Gastroesophageal sphincter (tissue), 4 donors: Measurements from ENCODE around the gene GLG1. TPM values are rescaled to one million over a fixed set of nuclear protein-coding genes. Genes with fewer than 3 reads are reported as not detected.
"Not testable (repeated sequence)": the region's sequence is repeated elsewhere in the genome, so short reads cannot be mapped to it uniquely, and the experiment has no call there.

Experiments
- ATAC-seq: fragments of 150-250 bp; one replicate; pipeline ENCODE4 v1.9.1; 2016; ENCODE audit warnings: mild to moderate bottlenecking, moderate library complexity
- H3K27ac ChIP-seq, 4 donors: fragments of 200-600 bp; sonication (generic) in 3 of 4; 1 replicate in 3 of 4; 2 replicates in 1 of 4; pipeline ENCODE4 v1.5.1; 2016 to 2019
- H3K27me3 ChIP-seq: fragments of 200-600 bp; sonication (generic); one replicate; pipeline ENCODE4 v1.5.1; 2019
- H3K36me3 ChIP-seq, 2 donors: fragments of 200-600 bp; sonication (generic); one replicate each; pipeline ENCODE4 v1.5.1; 2019; ENCODE audit warnings: control low read depth in 1 of 2
- H3K4me1 ChIP-seq, 3 donors: fragments of 200-600 bp; sonication (generic); 1 replicate in 2 of 3; 2 replicates in 1 of 3; pipeline ENCODE4 v1.5.1; 2016 to 2019; ENCODE audit warnings: control low read depth in 2 of 3
- H3K4me3 ChIP-seq, 2 donors: fragments of 200-600 bp; sonication (generic); one replicate each; pipeline ENCODE4 v1.5.1; 2019; ENCODE audit warnings: mild to moderate bottlenecking in 1 of 2, moderate library complexity in 1 of 2
- H3K9me3 ChIP-seq, 3 donors: fragments of 200-600 bp; sonication (generic); one replicate each; pipeline ENCODE4 v1.5.1; 2017 to 2019; ENCODE audit warnings: control low read depth in 2 of 3
- CTCF ChIP-seq, 4 experiments: fragments of 200-600 bp in 2 of 4; fragments of 450-650 bp in 2 of 4; sonication (generic) in 1 of 4; IDR thresholded peaks; one replicate each; pipeline ENCODE4 v1.5.1; 2017 to 2019; ENCODE audit warnings: antibody characterized with exemption in 4 of 4, mild to moderate bottlenecking in 2 of 4, moderate library complexity in 2 of 4
- EP300 ChIP-seq: sonication (generic); formaldehyde crosslinking; IDR thresholded peaks from one replicate; pipeline ENCODE4 v1.6.1; 2017; ENCODE audit warnings: antibody characterized with exemption, mild to moderate bottlenecking
- POLR2A ChIP-seq, 2 donors: fragments of 450-650 bp; IDR thresholded peaks; one replicate each; pipeline ENCODE4 v1.6.1; 2017; ENCODE audit warnings: antibody characterized with exemption in 2 of 2, mild to moderate bottlenecking in 2 of 2, moderate library complexity in 1 of 2
- POLR2AphosphoS5 ChIP-seq: sonication (generic); formaldehyde crosslinking; IDR thresholded peaks from one replicate; pipeline ENCODE4 v1.6.1; 2017; ENCODE audit warnings: antibody characterized with exemption
- WGBS, 2 donors: methylation state at CpG; one replicate each; pipeline ENCODE4 v1.1.5; 2018; ENCODE audit warnings: low coverage in 1 of 2; 5-methylcytosine and 5-hydroxymethylcytosine counted together
- total RNA-seq, 4 donors: library from RNA; depleted of rRNA; stranded (reverse); fragments of >200 nt; gene quantifications; one replicate each; pipeline ENCODE4 v1.1.0, GENCODE V29; 2016

The GLG1 gene
- total RNA-seq, 4 donors from 2014 or later = 121 to 151 (median 139) TPM

- H3K9me3 ChIP-seq, H3K36me3 ChIP-seq, H3K4me3 ChIP-seq, H3K27me3 ChIP-seq, H3K27ac ChIP-seq, H3K4me1 ChIP-seq, ATAC-seq: not testable (repeated sequence)
- WGBS, 2 donors = 43% methylated on average over 1 of the region's 1 CpG; no CpG with 5 or more reads in 1 of the 2 donors
These were observed 69.2 kb downstream of the GLG1 start for GRCh38 chr16:74537746-74538145.

- H3K27ac ChIP-seq, H3K27me3 ChIP-seq, ATAC-seq, H3K4me3 ChIP-seq, H3K4me1 ChIP-seq, H3K36me3 ChIP-seq, H3K9me3 ChIP-seq: not testable (repeated sequence)
- no CpG with 5 or more reads among the region's 4 CpGs for WGBS, 2 donors
These were observed 72.3 kb downstream of the GLG1 start for GRCh38 chr16:74534650-74535049.

- H3K27ac ChIP-seq = no peak overlapping the region
- TF ChIP-seq EP300 (no peak), POLR2A (IDR thresholded peaks at IDR 0.05) (no peak), CTCF (IDR thresholded peaks at IDR 0.05) (no peak), POLR2AphosphoS5 (no peak)
- no peak overlapping the region for H3K4me3 ChIP-seq
- peaks cover 0 to 5% of the 10 kb centered on the region in 2 donors for H3K36me3 ChIP-seq
- ATAC-seq = no peak
- peaks cover 0 to 10% (median 6%) of the 10 kb centered on the region in 3 donors for H3K4me1 ChIP-seq
- no peaks in the 10 kb centered on the region for H3K27me3 ChIP-seq
- H3K9me3 ChIP-seq = no peaks in the 10 kb centered on the region
These were observed 82.0 kb downstream of the GLG1 start for GRCh38 chr16:74524926-74525325.

- Histone ChIP-seq H3K4me1 (peaks cover 0 to 10% (median 6%) of the 10 kb centered on the region in 3 donors), H3K9me3 (no peaks in the 10 kb centered on the region), H3K36me3 (peaks cover 0 to 5% of the 10 kb centered on the region in 2 donors), H3K27ac (no peak overlapping the region), H3K4me3 (no peak overlapping the region), H3K27me3 (no peaks in the 10 kb centered on the region)
- no peak for ATAC-seq
- TF ChIP-seq CTCF (IDR thresholded peaks at IDR 0.05) = no peak
- TF ChIP-seq POLR2AphosphoS5 = no peak
- no peak for TF ChIP-seq POLR2A (IDR thresholded peaks at IDR 0.05)
- TF ChIP-seq EP300 = no peak
- 94 to 96% methylated on average over 4 to 5 of the region's 5 CpGs for WGBS, 2 donors
These were observed 82.8 kb downstream of the GLG1 start for GRCh38 chr16:74524117-74524516.

GRCh38 chr16:74523706-74524105, 83.2 kb downstream of the GLG1 start:
- H3K36me3 ChIP-seq, H3K27ac ChIP-seq, ATAC-seq, H3K9me3 ChIP-seq, H3K27me3 ChIP-seq, H3K4me3 ChIP-seq: not testable (repeated sequence)
- H3K4me1 ChIP-seq = peaks cover 0 to 10% (median 6%) of the 10 kb centered on the region in 3 donors
- WGBS, 2 donors = 94 to 100% methylated on average over 3 of the region's 3 CpGs

GRCh38 chr16:74522160-74522559, 84.8 kb downstream of the GLG1 start:
- Histone ChIP-seq H3K4me3 (no peak overlapping the region), H3K36me3 (peaks cover 0 to 5% of the 10 kb centered on the region in 2 donors), H3K27ac (no peak overlapping the region), H3K9me3 (no peaks in the 10 kb centered on the region), H3K4me1 (peaks cover 0 to 10% (median 6%) of the 10 kb centered on the region in 3 donors), H3K27me3 (no peaks in the 10 kb centered on the region)
- WGBS, 2 donors = 77 to 86% methylated on average over 1 to 6 of the region's 6 CpGs
- no peak for ATAC-seq
- TF ChIP-seq CTCF (IDR thresholded peaks at IDR 0.05) (no peak), EP300 (no peak), POLR2A (IDR thresholded peaks at IDR 0.05) (no peak)

GRCh38 chr16:74521691-74522090, 85.2 kb downstream of the GLG1 start:
- no peak overlapping the region for H3K27ac ChIP-seq
- no peak for ATAC-seq
- H3K4me1 ChIP-seq = peaks cover 0 to 10% (median 6%) of the 10 kb centered on the region in 3 donors
- H3K4me3 ChIP-seq = no peak overlapping the region
- TF ChIP-seq CTCF (IDR thresholded peaks at IDR 0.05) (no peak), POLR2A (IDR thresholded peaks at IDR 0.05) (no peak), POLR2AphosphoS5 (no peak), EP300 (no peak)
- H3K9me3 ChIP-seq = no peaks in the 10 kb centered on the region
- no peaks in the 10 kb centered on the region for H3K27me3 ChIP-seq
- 28 to 61% methylated on average over 2 to 3 of the region's 4 CpGs for WGBS, 2 donors
- H3K36me3 ChIP-seq = peaks cover 0 to 5% of the 10 kb centered on the region in 2 donors

GRCh38 chr16:74518934-74519333, 88.0 kb downstream of the GLG1 start:
- peaks cover 0 to 10% (median 6%) of the 10 kb centered on the region in 3 donors for H3K4me1 ChIP-seq
- not testable (repeated sequence) for H3K27ac ChIP-seq, H3K9me3 ChIP-seq, H3K27me3 ChIP-seq, H3K36me3 ChIP-seq, H3K4me3 ChIP-seq, ATAC-seq
- WGBS, 2 donors = no CpG with 5 or more reads among the region's 1 CpG
